ENCODE data around the gene TERT.
"Not testable (repeated sequence)": the region's sequence is repeated elsewhere in the genome, so short reads cannot be mapped to it uniquely, and the experiment has no call there.

The TERT gene

DNA sequence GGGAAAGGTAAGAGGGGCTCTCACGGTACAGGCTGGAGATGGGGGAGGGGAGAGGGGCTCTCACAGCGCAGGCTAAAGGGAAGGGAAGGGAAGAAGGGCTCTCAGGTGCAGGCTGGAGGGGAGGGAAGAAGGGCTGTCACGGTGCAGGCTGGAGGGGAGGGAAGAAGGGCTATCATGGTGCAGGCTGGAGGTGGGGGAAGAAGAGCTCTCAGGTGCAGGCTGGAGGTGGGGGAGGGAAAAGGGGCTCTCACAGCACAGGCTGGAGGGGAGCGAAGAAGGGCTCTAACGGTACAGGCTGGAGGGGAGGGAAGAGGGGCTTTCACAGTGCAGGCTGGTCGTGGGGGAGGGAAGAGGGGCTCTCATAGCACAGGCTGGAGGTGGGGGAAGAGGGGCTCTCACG, 65.0 kb downstream of the TERT start:
- TF ChIP-seq, protein P1, sequence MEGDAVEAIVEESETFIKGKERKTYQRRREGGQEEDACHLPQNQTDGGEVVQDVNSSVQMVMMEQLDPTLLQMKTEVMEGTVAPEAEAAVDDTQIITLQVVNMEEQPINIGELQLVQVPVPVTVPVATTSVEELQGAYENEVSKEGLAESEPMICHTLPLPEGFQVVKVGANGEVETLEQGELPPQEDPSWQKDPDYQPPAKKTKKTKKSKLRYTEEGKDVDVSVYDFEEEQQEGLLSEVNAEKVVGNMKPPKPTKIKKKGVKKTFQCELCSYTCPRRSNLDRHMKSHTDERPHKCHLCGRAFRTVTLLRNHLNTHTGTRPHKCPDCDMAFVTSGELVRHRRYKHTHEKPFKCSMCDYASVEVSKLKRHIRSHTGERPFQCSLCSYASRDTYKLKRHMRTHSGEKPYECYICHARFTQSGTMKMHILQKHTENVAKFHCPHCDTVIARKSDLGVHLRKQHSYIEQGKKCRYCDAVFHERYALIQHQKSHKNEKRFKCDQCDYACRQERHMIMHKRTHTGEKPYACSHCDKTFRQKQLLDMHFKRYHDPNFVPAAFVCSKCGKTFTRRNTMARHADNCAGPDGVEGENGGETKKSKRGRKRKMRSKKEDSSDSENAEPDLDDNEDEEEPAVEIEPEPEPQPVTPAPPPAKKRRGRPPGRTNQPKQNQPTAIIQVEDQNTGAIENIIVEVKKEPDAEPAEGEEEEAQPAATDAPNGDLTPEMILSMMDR (IDR thresholded peaks at IDR 0.05; ENCODE audit: low read depth, low read length, missing control alignments), result no peak
- DNase-seq (ENCODE audit: low read depth), result no peak
- in situ Hi-C loops (cut with HindIII; ENCODE audit: low sequenced_read_pairs), result no loop called here
- no peak overlapping the region for H3K4me3 ChIP-seq (ENCODE audit: low read depth, low read length)

GRCh38 chr5:1229023-1229422, 65.8 kb downstream of the TERT start:
- in situ Hi-C loops (cut with HindIII; ENCODE audit: low sequenced_read_pairs); H3K4me3 ChIP-seq (ENCODE audit: low read depth, low read length); DNase-seq (ENCODE audit: low read depth): not testable (repeated sequence)

- in situ Hi-C loops (cut with HindIII; ENCODE audit: low sequenced_read_pairs), result no loop called here
- TF ChIP-seq, protein P1 (IDR thresholded peaks at IDR 0.05; ENCODE audit: low read depth, low read length, missing control alignments), result no peak
Observed at GRCh38 chr5:1228120-1228519, 66.7 kb downstream of the TERT start.

DNA sequence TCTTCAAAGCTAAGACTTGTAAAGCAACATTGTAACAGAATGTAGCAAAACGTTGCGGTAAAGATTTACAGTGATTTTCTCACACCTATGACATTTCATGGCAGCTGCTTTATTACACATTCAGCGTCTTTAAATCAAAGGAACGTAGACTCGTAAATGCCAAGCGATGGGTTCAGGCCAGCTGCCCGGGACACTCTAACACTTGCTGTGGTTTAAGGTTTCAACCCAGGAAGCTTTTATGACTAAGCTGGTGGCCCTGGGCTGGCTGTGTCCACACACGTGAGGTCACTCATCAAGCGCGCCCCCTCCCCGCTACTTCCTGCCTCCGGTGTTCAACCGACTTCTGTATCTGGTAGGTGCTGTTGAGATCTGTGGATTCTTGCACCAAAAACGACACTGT, 67.2 kb downstream of the TERT start:
- DNase-seq (ENCODE audit: low read depth), result no peak
- TF ChIP-seq, protein P1 (IDR thresholded peaks at IDR 0.05; ENCODE audit: low read depth, low read length, missing control alignments), result no peak
- no peak overlapping the region for H3K4me3 ChIP-seq (ENCODE audit: low read depth, low read length)

More at GRCh38 chr5:1228120-1228519, 66.7 kb downstream of the TERT start:
- no peak for DNase-seq (ENCODE audit: low read depth)
- H3K4me3 ChIP-seq (ENCODE audit: low read depth, low read length), result no peak overlapping the region

GRCh38 chr5:1226839-1227581, 67.9 kb downstream of the TERT start:
- TF ChIP-seq, protein P1 (IDR thresholded peaks at IDR 0.05; ENCODE audit: low read depth, low read length, missing control alignments), result no peak
- DNase-seq (ENCODE audit: low read depth), result no peak
- in situ Hi-C loops (cut with HindIII; ENCODE audit: low sequenced_read_pairs), result no loop called here
- no peak overlapping the region for H3K4me3 ChIP-seq (ENCODE audit: low read depth, low read length)

More for the DNA sequence above, 67.2 kb downstream of the TERT start:
- in situ Hi-C loops (cut with HindIII; ENCODE audit: low sequenced_read_pairs), result no loop called here

GRCh38 chr5:1226231-1226630, 68.6 kb downstream of the TERT start:
- TF ChIP-seq, protein P1 (IDR thresholded peaks at IDR 0.05; ENCODE audit: low read depth, low read length, missing control alignments), result no peak
- in situ Hi-C loops (cut with HindIII; ENCODE audit: low sequenced_read_pairs), result no loop called here
- DNase-seq (ENCODE audit: low read depth), result no peak
- H3K4me3 ChIP-seq (ENCODE audit: low read depth, low read length), result no peak overlapping the region

DNA sequence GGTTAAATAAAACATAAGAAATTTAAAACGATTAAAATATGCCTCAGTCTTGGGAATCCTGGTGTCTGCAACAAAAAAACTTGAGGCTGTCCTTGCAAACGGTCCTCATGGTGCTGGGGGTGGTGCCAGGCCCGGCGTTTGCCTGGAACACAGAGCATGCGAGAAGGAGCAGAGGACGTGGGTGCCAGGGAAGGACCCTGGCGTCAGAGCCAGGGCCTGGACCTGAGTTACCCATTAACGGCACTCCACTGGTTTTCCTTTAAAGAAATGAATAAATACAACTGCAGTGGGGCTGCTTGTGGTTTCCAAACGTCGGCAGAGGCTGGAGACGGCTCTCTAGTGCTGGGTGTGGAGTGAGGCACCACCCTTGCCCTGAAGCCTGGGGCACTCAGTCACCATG, 69.8 kb downstream of the TERT start, which contains the start of gene SLC6A18:
Gene SLC6A18 (plus strand): TSS at position 301 of the 400 bp plus-strand sequence. CDS start 97 bp downstream, at position 398.
- in situ Hi-C loops (cut with HindIII; ENCODE audit: low sequenced_read_pairs), result no loop called here
- no peak for DNase-seq (ENCODE audit: low read depth)
- TF ChIP-seq, protein P1 (IDR thresholded peaks at IDR 0.05; ENCODE audit: low read depth, low read length, missing control alignments), result no peak
- no peak within 1 kb of the TSS for H3K4me3 ChIP-seq (ENCODE audit: low read depth, low read length)
